GM04503 (cell line): ENCODE results near the gene APOF.
"Not testable (repeated sequence)": the region's sequence is repeated elsewhere in the genome, so short reads cannot be mapped to it uniquely, and the experiment has no call there.

ENCODE experiments used
- DNase-seq: peaks from one replicate; pipeline ENCODE4 v3.0.0-alpha.2; 2012; ENCODE audit warnings: low read depth

The APOF gene

DNA sequence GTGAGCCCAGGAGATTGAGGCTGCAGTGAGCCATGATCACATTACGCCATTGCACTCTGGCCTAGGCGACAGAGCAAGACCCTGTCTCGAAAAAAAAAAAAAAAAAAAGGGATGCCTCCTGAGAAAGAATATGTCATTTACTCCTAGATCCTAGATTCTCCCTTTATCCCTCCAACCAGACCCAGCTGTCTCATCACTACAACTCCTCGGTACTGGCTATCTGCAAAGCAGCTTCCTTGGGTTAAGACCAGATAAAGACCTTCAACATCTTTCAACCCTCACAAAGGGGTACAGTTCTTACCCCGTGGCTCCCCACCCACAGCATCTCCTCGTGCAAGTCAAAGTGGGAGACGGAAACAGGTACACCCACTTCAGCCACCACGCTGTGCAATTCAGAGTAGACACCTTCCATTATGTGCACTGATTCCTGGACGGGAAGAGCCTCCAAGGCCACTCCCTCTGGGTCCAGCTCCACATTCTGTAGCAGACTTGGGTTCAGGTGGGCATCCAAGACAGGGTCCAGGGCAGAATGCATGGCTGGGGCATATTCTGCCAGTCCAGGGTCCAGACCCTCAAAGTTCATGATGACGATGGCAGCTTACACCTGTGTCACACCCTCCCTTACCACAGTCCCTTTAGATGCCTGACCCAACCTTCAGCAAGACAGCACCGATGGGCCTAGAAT, 30.0 kb downstream of the APOF start:
- DNase-seq, result no peak

DNA sequence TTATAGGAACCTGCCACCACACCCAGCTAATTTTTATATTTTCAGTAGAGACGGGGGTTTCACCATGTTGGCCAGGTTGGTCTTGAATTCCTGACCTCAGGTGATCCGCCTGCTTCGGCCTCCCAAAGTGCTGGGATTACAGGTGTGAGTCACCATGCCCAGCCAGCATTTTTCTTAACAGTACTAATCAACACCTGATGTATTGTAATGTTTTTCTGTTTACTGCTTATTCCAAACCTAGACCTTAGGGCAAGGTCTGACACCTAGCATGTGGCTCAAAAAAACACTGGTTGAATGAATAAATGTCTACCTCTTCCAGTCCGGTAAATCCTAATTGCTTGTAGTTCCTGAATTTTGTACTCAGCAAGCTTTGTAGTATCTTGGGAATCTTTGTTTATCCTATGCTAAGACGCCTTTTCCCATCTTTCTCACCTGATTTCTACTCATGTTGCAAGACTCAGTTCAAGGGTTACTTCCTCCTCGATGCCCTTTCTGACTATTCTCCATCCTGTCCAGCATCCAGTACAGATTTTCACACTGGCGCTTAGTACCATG, 31.6 kb downstream of the APOF start:
- no peak for DNase-seq

DNA sequence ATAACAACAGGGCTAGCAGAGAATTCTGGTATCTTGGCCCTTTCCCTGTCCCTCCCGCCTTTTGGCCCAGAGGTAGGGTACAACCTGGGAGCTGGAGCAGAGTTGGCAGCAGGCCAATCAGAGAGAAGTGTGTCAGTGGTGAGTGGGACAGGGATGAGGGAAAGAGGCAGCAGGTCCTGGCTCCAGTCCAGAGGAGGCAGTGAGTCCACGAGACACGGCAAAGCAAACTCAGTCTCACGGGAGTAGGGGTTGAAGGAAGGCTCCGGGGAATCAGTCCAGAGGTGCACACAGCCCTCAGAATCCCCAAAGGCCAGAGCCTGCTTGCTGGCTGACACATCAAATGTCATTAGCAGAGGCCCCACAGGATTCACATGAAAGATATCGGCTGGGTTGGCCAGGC, 36.1 kb downstream of the APOF start:
- DNase-seq, result no peak

DNA sequence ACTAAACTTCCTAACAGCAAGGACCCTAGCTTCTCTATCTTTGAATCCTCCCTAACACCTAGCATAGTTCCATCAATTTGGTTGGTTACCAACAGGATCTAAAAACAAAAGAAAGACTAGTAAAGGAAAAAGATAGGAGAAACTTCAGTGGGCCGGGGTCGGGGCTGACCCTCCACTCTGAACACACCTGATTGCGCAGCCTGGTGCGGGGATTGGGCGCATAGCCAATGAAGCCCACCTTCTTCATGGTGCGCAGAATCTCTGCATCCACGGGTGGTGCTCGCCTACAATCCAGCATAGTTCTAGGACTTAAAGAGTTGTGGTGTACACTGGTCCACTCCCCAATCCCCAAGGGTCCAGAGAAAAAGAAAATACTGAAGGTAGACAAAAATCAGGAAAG, 36.5 kb downstream of the APOF start:
- no peak for DNase-seq

DNA sequence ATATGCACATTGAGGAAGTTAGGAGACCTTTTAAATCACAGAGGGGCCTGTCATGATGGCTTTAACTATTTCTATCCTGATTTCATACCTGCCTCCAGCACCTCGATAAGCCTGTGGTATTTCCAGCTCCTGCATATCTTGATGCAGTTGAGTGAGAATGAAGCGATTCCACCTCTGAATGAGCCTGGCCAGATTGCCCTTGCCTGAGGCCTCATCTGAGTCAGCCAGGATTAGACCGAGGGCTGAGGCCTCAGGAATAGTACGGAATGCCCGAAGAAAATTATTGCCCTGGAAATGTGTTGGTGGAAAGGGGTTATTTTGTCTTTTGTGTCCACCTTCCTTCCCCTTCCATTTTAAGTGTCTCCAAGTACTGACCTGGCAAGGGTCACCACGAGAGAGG, 38.5 kb downstream of the APOF start:
- no peak for DNase-seq

DNA sequence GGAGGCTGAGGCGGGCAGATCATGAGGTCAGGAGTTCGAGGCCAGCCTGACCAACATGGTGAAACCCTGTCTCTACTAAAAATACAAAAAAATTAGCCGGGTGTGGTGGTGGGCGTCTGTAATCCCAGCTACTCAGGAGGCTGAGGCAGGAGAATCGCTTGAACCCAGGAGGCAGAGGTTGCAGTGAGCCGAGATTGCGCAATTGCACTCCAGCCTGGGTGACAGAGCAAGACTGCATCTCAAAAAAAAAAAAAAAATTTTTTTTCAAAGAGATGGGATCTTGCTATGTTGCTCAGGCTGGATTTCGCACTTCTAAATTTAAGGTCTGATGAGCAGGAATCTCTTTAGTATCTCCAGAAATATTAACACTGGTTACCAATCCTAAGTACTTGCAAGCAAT, 41.0 kb downstream of the APOF start:
- DNase-seq, result not testable (repeated sequence)

DNA sequence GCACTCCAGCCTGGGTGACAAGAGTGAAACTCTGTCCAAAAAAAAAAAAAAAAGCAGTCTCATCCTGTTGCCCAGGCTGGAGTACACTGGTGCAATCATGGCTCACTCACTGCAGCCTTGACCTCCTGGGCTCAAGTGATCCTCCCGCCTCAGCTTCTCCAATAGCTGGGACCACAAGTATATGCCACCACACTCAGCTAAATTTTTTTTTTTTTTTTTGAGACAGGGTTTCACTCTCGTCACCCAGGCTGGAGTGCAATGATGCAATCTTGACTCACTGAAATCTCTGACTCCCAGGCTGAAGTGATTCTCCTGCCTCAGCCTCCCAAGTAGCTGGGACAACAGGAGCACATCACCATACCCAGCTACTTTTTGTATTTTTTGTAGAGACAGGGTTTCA, 41.6 kb downstream of the APOF start:
- DNase-seq, result no peak

DNA sequence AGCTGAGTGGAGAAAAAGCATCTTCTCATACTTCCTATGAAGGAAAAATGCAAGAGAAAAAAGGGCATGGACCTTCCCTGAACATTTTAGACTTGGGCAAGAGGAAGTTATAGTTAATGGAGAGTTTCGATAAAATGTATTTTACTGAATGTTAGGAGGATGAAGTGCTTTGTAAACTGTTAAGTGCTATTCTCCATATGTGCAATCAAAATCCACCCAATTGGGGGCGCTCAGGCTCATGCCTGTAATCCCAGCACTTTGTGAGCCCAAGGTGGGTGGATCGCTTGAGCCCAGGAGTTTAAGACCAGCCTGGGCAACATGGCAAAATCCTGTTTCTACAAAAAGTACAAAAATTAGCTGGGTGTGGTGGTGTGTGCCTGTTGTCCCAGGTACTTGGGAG, 45.0 kb downstream of the APOF start:
- DNase-seq, result no peak

DNA sequence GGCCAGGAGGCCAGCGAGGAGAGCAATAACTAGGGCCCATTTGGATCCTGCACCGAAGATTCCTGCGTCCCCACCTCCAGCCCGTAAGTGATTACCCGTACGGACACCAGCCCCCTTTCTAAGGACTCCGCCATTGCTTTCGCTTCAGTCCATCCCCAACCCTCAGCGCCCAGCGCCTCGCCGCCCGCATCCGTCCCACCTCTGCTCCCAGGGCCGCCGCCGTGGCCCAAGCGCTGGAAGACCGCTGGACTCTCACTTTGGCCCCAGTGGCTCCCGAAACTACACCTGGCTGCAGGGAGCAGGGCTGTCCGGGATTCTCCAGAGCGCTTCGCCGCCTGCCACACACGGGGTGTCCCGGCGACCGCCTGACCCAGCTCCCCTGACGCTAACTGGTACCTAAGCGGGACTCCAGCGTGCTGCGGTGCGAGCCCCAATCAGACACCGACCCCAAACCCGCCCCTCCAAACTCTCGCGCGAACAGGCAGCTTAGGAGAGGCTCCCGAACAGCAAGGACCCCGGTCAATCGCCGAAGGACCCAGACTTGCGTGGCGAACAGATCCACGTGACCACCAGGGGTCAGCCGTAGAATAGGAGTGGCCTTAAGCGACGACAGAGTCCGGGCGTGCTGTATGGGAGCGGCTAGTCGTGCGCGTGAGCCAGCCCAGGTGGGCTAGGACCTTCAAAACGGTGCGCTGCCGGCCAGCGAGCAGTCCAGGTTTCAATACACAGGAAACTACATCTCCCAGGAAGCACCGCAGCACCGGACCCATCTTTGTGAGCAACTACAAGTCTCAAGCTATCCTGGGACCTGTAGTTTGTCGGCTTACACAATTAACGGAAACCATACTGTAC, 46.8 kb downstream of the APOF start, which contains the start of gene CNPY2:
Gene CNPY2, minus strand, starts transcription at position 367 of the 852 bp plus-strand sequence. CDS start 771 bp downstream, outside the sequence.
- DNase-seq, result peak; percentile 83

DNA sequence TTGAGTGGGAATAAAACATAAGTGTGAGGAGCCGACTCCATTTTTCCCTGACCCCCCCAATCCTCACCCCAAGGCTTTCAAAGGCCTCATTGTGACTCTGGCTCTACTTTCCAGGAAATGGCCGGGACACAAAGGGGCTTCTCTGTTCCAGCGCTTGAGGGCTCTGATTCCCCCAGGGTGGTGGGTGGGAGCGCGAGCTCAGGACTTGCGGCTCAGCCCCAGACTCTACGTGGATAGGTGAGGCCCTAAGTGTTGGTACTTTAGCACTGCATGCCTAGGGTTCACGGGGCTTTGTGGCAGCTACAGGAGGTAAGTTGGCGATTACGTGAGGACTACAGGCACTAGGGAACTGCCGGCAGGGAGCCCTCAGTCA, 47.4 kb downstream of the APOF start:
- DNase-seq, result no peak

DNA sequence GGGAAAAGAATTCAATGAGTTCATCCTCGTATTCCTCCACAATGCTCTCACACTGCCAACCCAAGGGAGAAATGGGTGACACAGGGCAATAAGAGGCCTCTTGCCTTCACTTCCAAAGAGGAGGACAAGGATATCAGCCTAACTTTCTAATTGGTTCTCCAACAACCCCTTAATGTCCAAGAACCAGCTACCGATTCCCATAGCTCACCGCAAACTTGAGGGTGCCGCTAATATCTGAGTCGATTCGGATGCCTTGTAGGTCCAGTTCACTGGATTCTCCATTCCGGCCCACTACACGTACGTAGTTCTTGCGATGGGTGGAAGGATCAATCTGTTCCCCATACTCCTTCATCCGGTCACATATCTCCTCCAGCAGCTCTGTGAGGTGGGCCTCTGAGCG, 51.7 kb downstream of the APOF start:
- no peak for DNase-seq
